Parathyroid adenoma (tissue), 2 donors: ENCODE measurements around the gene TSPEAR.
"Not testable (repeated sequence)": the region's sequence is repeated elsewhere in the genome, so short reads cannot be mapped to it uniquely, and the experiment has no call there.

ENCODE experiments used
- H2AFZ ChIP-seq: fragments of 300-600 bp; sonication (generic); one replicate; pipeline ENCODE4 v1.7.0; 2017; ENCODE audit warnings: antibody characterized with exemption, mild to moderate bottlenecking
- H3K27ac ChIP-seq: fragments of 300-600 bp; sonication (generic); one replicate; pipeline ENCODE4 v1.7.0; 2017
- H3K27me3 ChIP-seq: fragments of 300-600 bp; sonication (generic); one replicate; pipeline ENCODE4 v1.7.0; 2017; ENCODE audit warnings: low read length; ENCODE audit not compliant: control insufficient read depth, insufficient read depth
- H3K36me3 ChIP-seq: fragments of 300-600 bp; sonication (generic); one replicate; pipeline ENCODE4 v1.7.0; 2017; ENCODE audit warnings: low read length; ENCODE audit not compliant: control insufficient read depth, insufficient read depth
- H3K4me1 ChIP-seq: fragments of 300-600 bp; sonication (generic); one replicate; pipeline ENCODE4 v1.7.0; 2017; ENCODE audit warnings: control low read depth
- H3K4me2 ChIP-seq: fragments of 300-600 bp; sonication (generic); one replicate; pipeline ENCODE4 v1.7.0; 2017; ENCODE audit warnings: low read length
- H3K4me3 ChIP-seq: fragments of 300-600 bp; sonication (generic); one replicate; pipeline ENCODE4 v1.7.0; 2017; ENCODE audit warnings: low read depth, low read length
- H3K79me2 ChIP-seq: fragments of 300-600 bp; sonication (generic); one replicate; pipeline ENCODE4 v1.7.0; 2017; ENCODE audit warnings: control low read depth
- H3K9ac ChIP-seq: fragments of 300-600 bp; sonication (generic); one replicate; pipeline ENCODE4 v1.7.0; 2017; ENCODE audit warnings: mild to moderate bottlenecking
- H3K9me3 ChIP-seq: fragments of 300-600 bp; sonication (generic); one replicate; pipeline ENCODE4 v1.7.0; 2017; ENCODE audit warnings: low read length; ENCODE audit not compliant: control insufficient read depth
- CTCF ChIP-seq: fragments of 300-600 bp; sonication (generic); IDR thresholded peaks from one replicate; pipeline ENCODE4 v1.7.0; 2017; ENCODE audit warnings: antibody characterized with exemption, mild to moderate bottlenecking
- donor health status: primary hyperparathyroidism.

The TSPEAR gene

GRCh38 chr21:44603109-44603875 lies 108.1 kb downstream of the TSPEAR start:
- no peaks in the 10 kb centered on the region for H3K4me1 ChIP-seq
- H3K9me3 ChIP-seq, result no peaks in the 10 kb centered on the region
- no peak overlapping the region for H3K4me2 ChIP-seq
- no peaks in the 10 kb centered on the region for H3K27me3 ChIP-seq
- TF ChIP-seq CTCF, result no peak
- no peak overlapping the region for H2AFZ ChIP-seq
- no peak overlapping the region for H3K27ac ChIP-seq
- H3K9ac ChIP-seq, result no peak overlapping the region
- H3K4me3 ChIP-seq, result no peak overlapping the region
- no peaks in the 10 kb centered on the region for H3K36me3 ChIP-seq
- no peaks in the 10 kb centered on the region for H3K79me2 ChIP-seq

GRCh38 chr21:44602463-44602850 lies 108.9 kb downstream of the TSPEAR start:
- H3K9me3 ChIP-seq, result no peaks in the 10 kb centered on the region
- no peak overlapping the region for H3K9ac ChIP-seq
- no peaks in the 10 kb centered on the region for H3K36me3 ChIP-seq
- TF ChIP-seq CTCF, result no peak
- H3K27me3 ChIP-seq, result no peaks in the 10 kb centered on the region
- H3K4me1 ChIP-seq, result no peaks in the 10 kb centered on the region
- H3K27ac ChIP-seq, result no peak overlapping the region
- no peaks in the 10 kb centered on the region for H3K79me2 ChIP-seq
- H3K4me2 ChIP-seq, result no peak overlapping the region
- H3K4me3 ChIP-seq, result no peak overlapping the region
- H2AFZ ChIP-seq, result no peak overlapping the region

GRCh38 chr21:44601596-44602462 lies 109.5 kb downstream of the TSPEAR start:
- no peak overlapping the region for H2AFZ ChIP-seq
- H3K27me3 ChIP-seq, result no peaks in the 10 kb centered on the region
- no peaks in the 10 kb centered on the region for H3K9me3 ChIP-seq
- H3K4me1 ChIP-seq, result no peaks in the 10 kb centered on the region
- H3K36me3 ChIP-seq, result no peaks in the 10 kb centered on the region
- no peak overlapping the region for H3K4me2 ChIP-seq
- H3K27ac ChIP-seq, result no peak overlapping the region
- H3K79me2 ChIP-seq, result no peaks in the 10 kb centered on the region
- H3K9ac ChIP-seq, result no peak overlapping the region
- H3K4me3 ChIP-seq, result no peak overlapping the region
- no peak for TF ChIP-seq CTCF

- H2AFZ ChIP-seq, H3K4me1 ChIP-seq, H3K27me3 ChIP-seq, H3K36me3 ChIP-seq, H3K79me2 ChIP-seq, H3K9ac ChIP-seq, H3K4me2 ChIP-seq, H3K27ac ChIP-seq, H3K9me3 ChIP-seq, H3K4me3 ChIP-seq: not testable (repeated sequence)
Observed at GRCh38 chr21:44601091-44601490, 110.3 kb downstream of the TSPEAR start.

GRCh38 chr21:44600118-44600978 lies 111.0 kb downstream of the TSPEAR start, which contains the start of gene KRTAP10-7:
KRTAP10-7 (plus strand) TSS chr21:44600597; CDS start chr21:44600622, 25 bp downstream.
- H3K27me3 ChIP-seq, H2AFZ ChIP-seq, H3K36me3 ChIP-seq, H3K4me2 ChIP-seq, H3K4me1 ChIP-seq, H3K4me3 ChIP-seq, H3K27ac ChIP-seq, H3K79me2 ChIP-seq, H3K9ac ChIP-seq, H3K9me3 ChIP-seq: not testable (repeated sequence)
